ENCODE results near the gene POU3F2.
A peak's percentile ranks its signal among the peaks of the same experiment; 100 is the strongest.

POU3F2 gene

DNA sequence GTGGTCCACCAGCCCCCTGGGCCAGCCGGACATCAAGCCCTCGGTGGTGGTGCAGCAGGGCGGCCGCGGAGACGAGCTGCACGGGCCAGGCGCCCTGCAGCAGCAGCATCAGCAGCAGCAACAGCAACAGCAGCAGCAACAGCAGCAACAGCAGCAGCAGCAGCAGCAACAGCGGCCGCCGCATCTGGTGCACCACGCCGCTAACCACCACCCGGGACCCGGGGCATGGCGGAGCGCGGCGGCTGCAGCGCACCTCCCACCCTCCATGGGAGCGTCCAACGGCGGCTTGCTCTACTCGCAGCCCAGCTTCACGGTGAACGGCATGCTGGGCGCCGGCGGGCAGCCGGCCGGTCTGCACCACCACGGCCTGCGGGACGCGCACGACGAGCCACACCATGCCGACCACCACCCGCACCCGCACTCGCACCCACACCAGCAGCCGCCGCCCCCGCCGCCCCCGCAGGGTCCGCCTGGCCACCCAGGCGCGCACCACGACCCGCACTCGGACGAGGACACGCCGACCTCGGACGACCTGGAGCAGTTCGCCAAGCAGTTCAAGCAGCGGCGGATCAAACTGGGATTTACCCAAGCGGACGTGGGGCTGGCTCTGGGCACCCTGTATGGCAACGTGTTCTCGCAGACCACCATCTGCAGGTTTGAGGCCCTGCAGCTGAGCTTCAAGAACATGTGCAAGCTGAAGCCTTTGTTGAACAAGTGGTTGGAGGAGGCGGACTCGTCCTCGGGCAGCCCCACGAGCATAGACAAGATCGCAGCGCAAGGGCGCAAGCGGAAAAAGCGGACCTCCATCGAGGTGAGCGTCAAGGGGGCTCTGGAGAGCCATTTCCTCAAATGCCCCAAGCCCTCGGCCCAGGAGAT, 1.0 kb downstream of the POU3F2 start:
- H3K9ac ChIP-seq (ENCODE audit: low read depth, low read length): peak overlapping the region; percentile 45; the same call in 1 of the 2 replicates
- peaks cover 4% of the 10 kb centered on the region for H3K4me1 ChIP-seq (ENCODE audit: insufficient read depth, low read length)
- no peaks in the 10 kb centered on the region for H3K36me3 ChIP-seq (ENCODE audit: insufficient read depth, low read length)
- H3K9me3 ChIP-seq (ENCODE audit: control insufficient read depth, insufficient read depth, low read length): no peaks in the 10 kb centered on the region

DNA sequence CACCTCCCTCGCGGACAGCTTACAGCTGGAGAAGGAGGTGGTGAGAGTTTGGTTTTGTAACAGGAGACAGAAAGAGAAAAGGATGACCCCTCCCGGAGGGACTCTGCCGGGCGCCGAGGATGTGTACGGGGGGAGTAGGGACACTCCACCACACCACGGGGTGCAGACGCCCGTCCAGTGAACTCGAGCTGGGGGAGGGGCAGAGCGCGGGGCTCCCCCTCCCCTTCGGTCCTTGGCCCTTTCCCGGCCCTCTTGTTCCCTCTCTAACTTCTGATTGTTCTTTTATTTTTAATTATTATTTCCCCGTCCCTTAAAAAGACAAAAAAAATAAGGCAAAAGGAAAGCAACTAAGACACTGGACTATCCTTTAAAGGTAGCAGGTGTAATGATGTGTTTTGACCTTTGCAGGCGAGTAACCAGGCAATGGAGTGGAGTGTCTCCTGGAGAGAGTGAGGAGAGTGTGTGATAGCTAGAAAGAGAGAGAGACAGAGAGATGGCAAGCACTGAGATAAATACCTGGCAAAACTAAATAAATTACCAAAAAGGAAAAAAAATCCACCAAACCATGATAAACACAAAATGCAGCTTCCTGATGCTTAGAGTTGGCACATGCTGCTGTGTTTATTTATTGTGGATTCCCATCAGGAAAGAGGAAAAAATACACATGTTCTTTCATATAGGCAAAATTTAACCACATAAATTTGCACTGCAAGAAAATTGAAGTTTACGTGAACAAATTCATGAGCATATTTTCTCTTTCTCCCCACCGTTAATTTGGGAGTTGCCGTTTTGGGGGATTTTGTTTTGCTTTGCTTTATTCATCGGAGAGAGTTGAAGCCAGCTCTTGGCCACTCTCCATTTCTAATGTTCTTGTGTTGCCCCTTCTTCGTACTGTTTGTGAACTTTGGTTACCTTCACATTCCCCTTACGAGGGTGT, 1.9 kb downstream of the POU3F2 start:
- H3K4me1 ChIP-seq (ENCODE audit: insufficient read depth, low read length): peaks cover 4% of the 10 kb centered on the region
- peak overlapping the region; percentile 45; the same call in 1 of the 2 replicates for H3K9ac ChIP-seq (ENCODE audit: low read depth, low read length)
- H3K36me3 ChIP-seq (ENCODE audit: insufficient read depth, low read length): no peaks in the 10 kb centered on the region
- H3K9me3 ChIP-seq (ENCODE audit: control insufficient read depth, insufficient read depth, low read length): no peaks in the 10 kb centered on the region

DNA sequence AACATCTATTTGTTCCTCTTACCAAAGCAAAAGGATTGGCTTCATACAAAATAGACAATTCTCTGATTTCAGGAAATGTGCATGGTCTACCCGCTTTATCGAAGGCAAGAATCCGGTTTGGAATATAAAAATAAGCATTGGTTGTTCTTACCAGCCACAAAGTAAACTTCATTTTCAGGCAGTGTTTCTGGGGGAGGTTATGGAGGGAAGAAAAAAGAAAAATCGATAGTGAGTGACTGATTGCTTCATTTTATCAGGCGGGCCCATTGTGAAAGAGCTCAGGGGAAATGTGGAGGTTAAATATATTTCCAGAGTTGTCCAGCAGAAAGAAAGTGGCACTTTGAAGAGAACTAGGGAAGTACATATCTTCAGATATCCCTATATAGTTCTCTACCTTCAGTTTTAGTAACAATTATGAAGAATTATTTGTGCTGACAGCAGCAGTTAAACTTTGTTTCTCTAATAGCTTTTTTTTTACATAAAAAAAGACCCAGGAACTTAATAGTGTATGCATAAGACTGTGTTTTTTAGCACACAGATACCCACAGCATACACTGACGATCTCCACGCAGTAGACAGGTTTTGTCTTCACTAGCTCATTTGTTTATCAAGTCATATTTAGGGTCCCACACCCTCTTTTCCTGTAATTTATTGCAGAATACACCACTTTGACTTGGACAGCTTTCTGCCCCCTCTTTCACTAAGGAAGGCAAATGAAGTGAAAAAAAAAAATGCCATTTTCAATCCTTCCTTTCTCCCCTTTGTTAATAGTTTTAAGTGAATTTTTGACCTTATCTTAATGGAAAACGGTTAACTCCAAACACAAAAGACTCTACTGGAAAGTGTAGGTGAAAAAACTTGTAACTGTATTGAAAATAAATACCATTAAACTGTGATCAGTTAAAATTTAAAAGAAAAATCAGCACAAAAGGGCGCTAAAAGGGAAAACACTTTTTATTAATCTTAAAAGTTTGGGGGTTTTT, 2.9 kb downstream of the POU3F2 start:
- Histone ChIP-seq H3K36me3 (ENCODE audit: insufficient read depth, low read length) (no peaks in the 10 kb centered on the region), H3K4me1 (ENCODE audit: insufficient read depth, low read length) (peaks cover 7% of the 10 kb centered on the region)

DNA sequence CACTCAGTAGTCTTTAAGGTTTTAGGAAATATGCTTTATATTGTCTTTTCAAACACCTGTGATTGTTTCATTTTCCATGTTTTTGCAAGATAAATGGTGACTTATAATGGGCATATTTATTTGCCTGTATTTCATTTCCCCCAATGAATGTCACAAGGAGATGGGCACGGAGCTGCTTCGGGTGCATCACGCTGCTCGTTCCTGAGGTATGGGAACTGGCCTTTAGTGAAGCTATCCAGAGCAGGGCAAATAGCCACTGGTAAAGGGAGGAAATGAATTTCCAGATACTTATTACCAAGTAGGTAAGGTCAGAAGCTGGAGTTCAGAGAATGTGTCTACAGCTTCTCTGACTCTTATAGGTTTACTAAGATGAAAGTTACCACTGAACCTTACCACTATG, 3.7 kb downstream of the POU3F2 start:
- H3K4me1 ChIP-seq (ENCODE audit: insufficient read depth, low read length): peaks cover 7% of the 10 kb centered on the region
- H3K9ac ChIP-seq (ENCODE audit: low read depth, low read length): no peak overlapping the region
- no peaks in the 10 kb centered on the region for H3K36me3 ChIP-seq (ENCODE audit: insufficient read depth, low read length)
- H3K9me3 ChIP-seq (ENCODE audit: control insufficient read depth, insufficient read depth, low read length): no peaks in the 10 kb centered on the region

More for the DNA sequence above, 2.9 kb downstream of the POU3F2 start:
- Histone ChIP-seq H3K9me3 (ENCODE audit: control insufficient read depth, insufficient read depth, low read length) (no peaks in the 10 kb centered on the region), H3K9ac (ENCODE audit: low read depth, low read length) (peak overlapping the region; percentile 8; the same call in 1 of the 2 replicates)

DNA sequence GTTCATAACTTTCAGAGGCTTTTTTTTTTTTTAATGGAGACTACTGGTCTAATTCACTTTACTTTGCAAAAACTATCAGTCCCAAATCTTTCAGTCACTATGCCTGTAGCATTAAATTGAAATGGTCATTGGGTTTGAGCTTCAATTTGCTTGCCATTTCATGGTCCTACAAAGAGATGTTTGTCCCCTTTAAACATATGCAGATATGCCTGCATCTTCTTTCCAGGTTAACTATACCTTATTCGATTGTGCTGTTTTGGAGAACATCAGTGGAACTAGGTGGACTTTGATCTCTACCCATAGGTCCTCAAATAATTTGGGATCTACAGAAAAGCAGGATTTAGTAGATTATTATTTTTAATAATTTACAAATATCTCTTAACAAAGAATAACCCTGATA, 4.6 kb downstream of the POU3F2 start:
- no peaks in the 10 kb centered on the region for H3K9me3 ChIP-seq (ENCODE audit: control insufficient read depth, insufficient read depth, low read length)
- H3K9ac ChIP-seq (ENCODE audit: low read depth, low read length): no peak overlapping the region
- no peaks in the 10 kb centered on the region for H3K36me3 ChIP-seq (ENCODE audit: insufficient read depth, low read length)
- peaks cover 7% of the 10 kb centered on the region for H3K4me1 ChIP-seq (ENCODE audit: insufficient read depth, low read length)

DNA sequence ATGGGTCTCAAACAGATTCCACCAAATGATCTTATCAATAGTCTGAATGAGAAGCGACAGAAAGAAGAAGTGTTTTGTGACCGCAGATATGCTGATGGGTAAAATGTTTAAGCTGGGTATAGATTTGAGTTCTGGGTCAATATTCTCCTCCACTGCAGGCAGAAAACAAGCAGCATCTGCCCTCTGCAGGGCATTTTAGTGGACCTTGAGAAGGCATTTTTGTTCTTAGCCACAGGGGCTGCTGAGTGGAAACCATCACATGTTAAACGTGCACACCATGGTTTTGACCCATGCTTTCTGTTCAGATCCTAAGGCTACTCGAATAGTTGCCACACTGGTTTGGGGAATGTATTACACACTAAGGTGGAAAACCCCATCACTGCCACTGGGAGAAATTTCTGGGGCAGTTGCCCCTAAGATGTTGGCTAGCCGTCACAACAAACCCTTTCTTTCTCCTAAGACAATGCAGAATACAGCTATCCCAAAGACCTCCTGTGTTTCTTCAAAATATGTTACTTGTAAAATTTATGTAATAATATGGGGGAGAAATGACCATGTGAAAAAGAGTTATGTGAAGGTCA, 5.5 kb downstream of the POU3F2 start:
- Histone ChIP-seq H3K9ac (ENCODE audit: low read depth, low read length) (no peak overlapping the region), H3K36me3 (ENCODE audit: insufficient read depth, low read length) (no peaks in the 10 kb centered on the region), H3K9me3 (ENCODE audit: control insufficient read depth, insufficient read depth, low read length) (no peaks in the 10 kb centered on the region), H3K4me1 (ENCODE audit: insufficient read depth, low read length) (peaks cover 7% of the 10 kb centered on the region)

DNA sequence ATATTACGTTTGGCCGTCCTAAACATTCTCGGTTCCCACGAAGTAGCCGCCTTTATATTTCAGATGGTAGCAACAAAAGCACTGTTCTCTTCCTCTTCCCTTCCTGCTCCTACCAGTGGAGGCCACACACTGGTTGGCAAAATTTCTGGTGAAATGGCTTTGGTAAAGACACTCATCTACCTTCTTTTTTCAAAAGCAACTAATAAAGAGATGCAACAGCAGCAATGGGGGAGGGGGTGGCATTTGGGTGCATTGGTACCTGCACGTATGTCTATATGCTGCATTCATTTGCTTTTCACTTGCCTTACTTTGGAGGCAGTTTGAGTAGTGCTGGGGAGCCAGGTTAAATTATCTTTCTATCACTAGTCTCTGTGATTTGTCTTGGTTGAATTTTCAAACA, 6.0 kb downstream of the POU3F2 start:
- H3K36me3 ChIP-seq (ENCODE audit: insufficient read depth, low read length): no peaks in the 10 kb centered on the region
- H3K9me3 ChIP-seq (ENCODE audit: control insufficient read depth, insufficient read depth, low read length): no peaks in the 10 kb centered on the region
- H3K9ac ChIP-seq (ENCODE audit: low read depth, low read length): no peak overlapping the region
- H3K4me1 ChIP-seq (ENCODE audit: insufficient read depth, low read length): peaks cover 7% of the 10 kb centered on the region

DNA sequence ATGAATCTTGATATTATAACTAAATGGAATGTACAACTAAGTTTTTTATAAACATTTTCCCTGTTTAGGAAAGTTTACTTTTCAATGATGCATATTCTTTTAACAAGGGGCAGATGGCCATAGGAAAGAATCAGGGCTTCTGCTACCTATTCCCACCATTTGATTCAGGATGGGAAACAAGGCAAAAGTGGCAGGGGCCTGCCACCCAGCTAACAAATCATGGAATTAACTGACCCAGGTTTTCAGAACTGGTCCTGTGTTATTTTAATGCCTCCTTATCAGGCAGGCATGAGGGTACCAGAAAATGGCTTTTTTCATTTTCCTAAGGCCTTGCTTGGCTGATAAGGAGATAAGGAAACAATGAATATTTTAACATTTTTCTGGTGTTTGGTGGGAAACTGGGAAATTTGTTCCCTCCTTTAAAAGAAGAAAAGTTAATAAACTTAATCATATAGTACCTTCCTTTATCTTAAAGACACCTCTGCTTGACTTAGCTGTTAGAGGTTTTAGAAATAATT, 6.7 kb downstream of the POU3F2 start:
- Histone ChIP-seq H3K9me3 (ENCODE audit: control insufficient read depth, insufficient read depth, low read length) (no peaks in the 10 kb centered on the region), H3K4me1 (ENCODE audit: insufficient read depth, low read length) (peaks cover 7% of the 10 kb centered on the region), H3K9ac (ENCODE audit: low read depth, low read length) (no peak overlapping the region), H3K36me3 (ENCODE audit: insufficient read depth, low read length) (no peaks in the 10 kb centered on the region)

DNA sequence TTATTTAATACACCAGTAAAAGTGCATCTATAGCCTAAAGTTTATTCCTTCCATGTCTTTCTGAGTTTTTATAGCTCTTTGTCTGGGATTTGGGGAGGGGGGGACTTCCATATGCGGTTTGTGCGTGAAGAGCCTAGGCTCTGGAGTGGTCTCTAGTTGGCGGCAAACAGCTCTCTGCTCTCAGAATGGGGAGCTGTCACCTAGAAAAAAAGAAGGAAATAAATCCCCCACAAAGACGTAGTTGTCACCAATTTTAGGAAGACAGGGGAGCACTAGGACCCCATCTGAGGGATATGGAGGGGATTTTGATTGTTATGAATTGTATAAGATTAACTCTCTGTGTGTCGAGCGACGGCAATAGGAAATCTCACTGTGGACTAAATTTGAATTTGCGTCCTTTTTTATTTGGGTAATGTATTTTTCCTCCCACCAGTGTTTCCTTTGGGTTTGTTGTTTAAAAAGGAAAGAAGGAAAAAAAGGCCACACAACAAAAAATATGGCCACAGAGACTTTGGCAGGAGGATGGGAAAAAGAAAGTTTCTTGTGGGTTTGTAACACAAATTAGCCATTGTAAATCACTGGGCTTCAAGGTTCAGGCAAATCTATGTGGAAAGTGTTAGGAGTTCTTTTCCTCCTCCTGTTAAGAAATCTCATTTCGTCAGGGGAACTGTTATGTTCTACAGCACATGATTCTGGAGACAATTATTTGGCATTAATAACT, 7.4 kb downstream of the POU3F2 start:
- H3K9me3 ChIP-seq (ENCODE audit: control insufficient read depth, insufficient read depth, low read length): no peaks in the 10 kb centered on the region
- no peaks in the 10 kb centered on the region for H3K36me3 ChIP-seq (ENCODE audit: insufficient read depth, low read length)
- H3K9ac ChIP-seq (ENCODE audit: low read depth, low read length): peak overlapping the region; percentile 25; the same call in 1 of the 2 replicates
- peaks cover 7% of the 10 kb centered on the region for H3K4me1 ChIP-seq (ENCODE audit: insufficient read depth, low read length)

DNA sequence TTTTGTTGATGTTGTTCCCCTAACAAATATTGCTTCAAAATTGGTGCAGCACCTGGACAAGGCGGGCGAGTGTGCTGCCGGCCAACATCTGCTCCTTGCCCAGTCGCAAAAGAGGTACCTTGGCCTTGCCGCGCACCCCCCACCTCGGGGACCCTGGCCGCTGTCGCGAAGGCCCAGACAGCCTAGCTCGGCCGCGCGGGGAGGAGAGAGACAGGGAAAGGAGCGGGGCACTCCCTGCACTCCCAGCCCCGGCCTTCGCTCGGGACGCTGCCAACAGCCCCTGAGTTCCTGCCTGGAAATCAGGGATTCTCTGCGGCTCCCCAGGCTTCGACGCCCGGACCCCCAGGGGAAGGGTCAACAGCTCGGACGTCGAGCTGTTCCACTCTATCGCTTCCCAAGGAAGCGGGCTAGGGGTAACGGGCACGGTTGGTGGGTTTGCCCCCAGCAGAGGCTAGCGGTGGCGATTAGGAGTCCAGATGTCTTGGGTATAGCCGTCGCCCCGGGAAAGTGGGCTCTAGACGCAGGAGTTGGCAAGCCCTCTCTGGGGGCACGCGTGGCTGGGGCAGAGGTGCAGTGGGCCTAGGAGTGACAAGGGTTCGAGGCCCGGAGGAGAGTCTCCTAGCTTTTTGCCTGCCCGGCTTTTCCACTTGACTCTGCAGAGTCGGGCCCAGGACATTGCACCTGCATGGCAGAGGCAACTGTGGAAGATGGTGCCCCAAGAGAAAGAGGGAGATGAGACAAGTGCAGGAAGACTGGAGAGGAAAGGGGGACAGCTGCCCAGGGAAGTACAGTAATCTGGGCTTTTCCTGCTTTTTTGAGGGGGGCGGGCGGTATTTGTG, 8.2 kb downstream of the POU3F2 start:
- Histone ChIP-seq H3K9ac (ENCODE audit: low read depth, low read length) (peak overlapping the region; percentile 25; the same call in 1 of the 2 replicates), H3K4me1 (ENCODE audit: insufficient read depth, low read length) (peaks cover 3% of the 10 kb centered on the region), H3K9me3 (ENCODE audit: control insufficient read depth, insufficient read depth, low read length) (no peaks in the 10 kb centered on the region), H3K36me3 (ENCODE audit: insufficient read depth, low read length) (no peaks in the 10 kb centered on the region)

DNA sequence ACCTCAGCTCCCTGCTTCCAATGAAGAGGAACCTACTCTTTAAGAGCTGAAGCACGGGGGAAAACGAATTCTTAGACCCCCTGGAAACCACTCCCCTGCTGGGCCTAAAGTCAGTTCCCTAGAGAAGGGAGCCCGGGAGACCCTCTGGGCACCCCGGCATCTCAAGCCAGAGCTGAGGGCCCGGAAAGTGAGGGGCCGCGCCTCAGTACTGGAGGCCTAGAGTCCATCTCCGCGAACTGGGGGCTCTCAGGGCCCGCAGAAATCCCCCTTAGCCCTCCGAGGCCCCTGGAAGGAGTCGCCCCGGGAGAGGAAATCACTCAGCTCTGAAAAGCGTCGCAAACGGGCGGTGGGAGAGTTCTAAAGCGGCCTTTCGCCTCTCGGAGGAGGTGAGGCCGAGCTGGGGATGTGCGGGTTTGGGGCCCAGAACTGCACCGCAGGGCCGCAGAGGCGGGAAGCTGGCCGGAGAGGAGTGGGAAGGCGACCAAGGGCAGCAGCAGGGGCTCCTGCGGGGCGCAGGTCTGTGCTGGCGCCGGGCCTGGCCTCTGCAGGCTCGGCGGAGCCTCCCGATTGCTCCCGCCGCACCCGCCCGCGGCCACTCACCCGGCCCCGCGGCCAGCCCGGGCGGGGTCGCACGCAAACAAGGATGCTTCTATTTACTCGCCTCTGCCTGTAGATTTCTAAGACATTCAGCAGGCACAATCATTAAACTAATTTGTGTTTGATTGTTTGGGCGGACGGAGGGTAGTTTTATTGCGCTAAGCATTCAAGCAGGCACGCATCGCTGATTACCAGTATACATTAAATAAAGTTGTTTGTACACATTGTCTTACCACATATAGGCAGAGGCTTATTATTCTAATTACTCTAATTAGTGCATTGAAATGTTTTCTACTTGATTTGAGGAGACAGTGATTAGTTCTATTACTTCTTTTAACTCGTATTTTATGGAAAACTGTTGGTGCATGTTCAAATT, 9.2 kb downstream of the POU3F2 start:
- Histone ChIP-seq H3K9ac (ENCODE audit: low read depth, low read length) (peak overlapping the region; percentile 48; the same call in 1 of the 2 replicates), H3K9me3 (ENCODE audit: control insufficient read depth, insufficient read depth, low read length) (no peaks in the 10 kb centered on the region), H3K4me1 (ENCODE audit: insufficient read depth, low read length) (peaks cover 3% of the 10 kb centered on the region), H3K36me3 (ENCODE audit: insufficient read depth, low read length) (no peaks in the 10 kb centered on the region)

Data from ES-I3 (cell line).